HFFc6 (cell line): ENCODE measurements around the gene YARS1. TPM values are rescaled to one million over a fixed set of nuclear protein-coding genes. Genes with fewer than 3 reads are reported as not detected.
A peak's percentile ranks its signal among the peaks of the same experiment; 100 is the strongest.

Experiments
- DNase-seq: peaks from one replicate; pipeline ENCODE4 v3.0.0-alpha.2; 2018
- H3K27ac Mint-ChIP-seq: 2 replicates; pipeline ENCODE4 v1.8.0; 2020; ENCODE audit warnings: mild to moderate bottlenecking, mixed read lengths
- H3K27me3 Mint-ChIP-seq: 2 replicates; pipeline ENCODE4 v1.8.0; 2021; ENCODE audit warnings: mild to moderate bottlenecking, moderate library complexity, mixed read lengths; ENCODE audit not compliant: insufficient read depth
- H3K36me3 Mint-ChIP-seq: 2 replicates; pipeline ENCODE4 v1.8.0; 2021; ENCODE audit warnings: low read depth, mixed read lengths
- H3K4me1 Mint-ChIP-seq: 2 replicates; pipeline ENCODE4 v1.8.0; 2020; ENCODE audit warnings: low read depth, mixed read lengths
- H3K4me3 Mint-ChIP-seq: 2 replicates; pipeline ENCODE4 v1.8.0; 2020; ENCODE audit warnings: mild to moderate bottlenecking, moderate library complexity, mixed read lengths
- H3K9me3 Mint-ChIP-seq: 2 replicates; pipeline ENCODE4 v1.8.0; 2020; ENCODE audit warnings: mild to moderate bottlenecking, mixed read lengths
- CTCF ChIP-seq: fragments of 200-600 bp; sonication (generic); IDR thresholded peaks from 2 replicates; pipeline ENCODE4 v1.5.0; 2021; ENCODE audit warnings: antibody characterized with exemption, mild to moderate bottlenecking
- total RNA-seq, 6 experiments: library from RNA; stranded (reverse); fragmentation: NEBNext Ultra II Directional; extraction: Animal tissue kit (Norgen Biotek cat#: 25700); gene quantifications; 2 replicates in 1 of 6; 3 replicates in 5 of 6; pipeline ENCODE4 v1.2.3, GENCODE V29; 2021

Gene YARS1
- total RNA-seq, 6 experiments from 2014 or later, result 92.5 to 122 (median 107) TPM

DNA sequence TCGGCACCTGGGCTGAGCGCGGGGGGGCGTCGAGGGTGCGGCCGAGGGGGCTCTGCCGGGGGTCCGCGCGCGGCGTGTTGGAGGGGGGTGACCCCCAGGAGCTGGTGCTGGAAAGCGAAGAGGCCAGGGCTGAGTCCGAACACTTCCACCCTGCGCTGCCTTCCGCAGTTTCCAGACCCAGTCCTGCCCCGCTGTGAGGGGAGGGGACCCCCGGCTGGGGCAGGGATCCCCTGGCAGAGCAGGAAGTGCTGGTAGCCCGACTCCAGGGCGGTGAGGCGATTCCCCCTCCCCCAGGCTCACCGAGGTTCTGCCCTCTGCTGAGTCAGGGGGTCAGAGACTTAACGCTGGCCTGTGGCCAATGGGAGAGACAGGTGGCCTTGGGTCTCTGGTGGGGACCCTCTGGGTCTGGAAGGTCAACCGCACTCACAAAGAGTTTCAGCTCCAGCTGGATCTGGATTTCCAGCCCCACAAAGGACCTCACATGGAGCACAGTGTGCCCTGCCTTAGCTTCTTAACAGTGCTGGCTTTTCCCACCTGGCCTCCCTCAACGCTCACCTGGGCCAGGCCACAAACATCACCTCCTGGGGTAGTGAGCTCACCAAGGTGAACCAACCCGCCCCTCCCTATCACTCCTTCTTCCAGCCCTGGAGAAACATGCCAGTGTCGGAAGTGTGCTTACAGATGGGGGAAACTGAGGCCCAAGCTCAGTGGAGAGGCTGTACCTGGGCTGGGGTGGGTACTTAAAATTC, 74.8 kb downstream of the YARS1 start:
- Mint-ChIP-seq H3K36me3 (no peaks in the 10 kb centered on the region), H3K4me3 (peak overlapping the region; percentile 70), H3K27ac (no peak overlapping the region), H3K9me3 (no peaks in the 10 kb centered on the region), H3K4me1 (peaks cover 6% of the 10 kb centered on the region; the same call in 1 of the 2 replicates), H3K27me3 (peaks cover 4% of the 10 kb centered on the region; the same call in 1 of the 2 replicates)
- TF ChIP-seq CTCF, result no peak
- DNase-seq, result no peak

GRCh38 chr1:32741413-32742198, 75.6 kb downstream of the YARS1 start:
- DNase-seq, result no peak

GRCh38 chr1:32741059-32741412, 76.1 kb downstream of the YARS1 start:
- Mint-ChIP-seq H3K27me3 (peaks cover 4% of the 10 kb centered on the region; the same call in 1 of the 2 replicates), H3K9me3 (no peaks in the 10 kb centered on the region), H3K4me3 (peak overlapping the region; percentile 83), H3K27ac (peak overlapping the region; percentile 46; the same call in 1 of the 2 replicates), H3K36me3 (no peaks in the 10 kb centered on the region), H3K4me1 (peaks cover 6% of the 10 kb centered on the region; the same call in 1 of the 2 replicates)
- DNase-seq, result no peak
- no peak for TF ChIP-seq CTCF

More at GRCh38 chr1:32741413-32742198, 75.6 kb downstream of the YARS1 start:
- peak overlapping the region; percentile 83 for H3K4me3 Mint-ChIP-seq
- no peaks in the 10 kb centered on the region for H3K36me3 Mint-ChIP-seq
- peaks cover 4% of the 10 kb centered on the region; the same call in 1 of the 2 replicates for H3K27me3 Mint-ChIP-seq
- H3K9me3 Mint-ChIP-seq, result no peaks in the 10 kb centered on the region
- H3K27ac Mint-ChIP-seq, result peak overlapping the region; percentile 46; the same call in 1 of the 2 replicates
- H3K4me1 Mint-ChIP-seq, result peaks cover 6% of the 10 kb centered on the region; the same call in 1 of the 2 replicates
- TF ChIP-seq CTCF, result peak; percentile 69

GRCh38 chr1:32736812-32737791, 80.1 kb downstream of the YARS1 start:
- Mint-ChIP-seq H3K4me3 (no peak overlapping the region), H3K27me3 (no peaks in the 10 kb centered on the region; the same call in 1 of the 2 replicates), H3K4me1 (no peaks in the 10 kb centered on the region)

More at GRCh38 chr1:32736812-32737791, 80.1 kb downstream of the YARS1 start:
- Mint-ChIP-seq H3K36me3 (no peaks in the 10 kb centered on the region), H3K27ac (no peak overlapping the region), H3K9me3 (no peaks in the 10 kb centered on the region)
- TF ChIP-seq CTCF, result no peak
- no peak for DNase-seq
